Embryonic facial prominence (tissue), 1 donor: ENCODE data around the gene SULT1B1.

Experiments
- DNase-seq: peaks from one replicate; pipeline ENCODE4 v3.0.0-alpha.2; 2016; ENCODE audit errors: extremely low spot score

The SULT1B1 gene

DNA sequence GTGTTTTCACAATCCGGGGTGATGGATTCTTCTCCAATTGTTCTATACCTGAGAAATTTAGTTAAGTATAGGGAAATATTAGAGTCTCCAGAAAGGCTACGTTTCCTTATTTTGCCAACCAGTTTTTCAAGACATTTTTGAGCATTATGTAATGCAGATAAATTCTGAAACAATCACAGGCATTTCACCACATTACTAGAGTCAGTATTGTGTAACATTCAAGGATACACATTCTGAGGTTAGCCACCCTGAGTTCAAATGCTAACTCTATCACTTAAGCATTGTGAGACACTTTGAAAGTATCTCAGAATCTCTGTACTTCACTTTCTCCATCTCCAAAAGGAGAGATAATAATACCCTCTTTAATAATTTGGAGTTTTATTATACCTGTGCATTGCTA, 10.6 kb downstream of the SULT1B1 start:
- no peak for DNase-seq

DNA sequence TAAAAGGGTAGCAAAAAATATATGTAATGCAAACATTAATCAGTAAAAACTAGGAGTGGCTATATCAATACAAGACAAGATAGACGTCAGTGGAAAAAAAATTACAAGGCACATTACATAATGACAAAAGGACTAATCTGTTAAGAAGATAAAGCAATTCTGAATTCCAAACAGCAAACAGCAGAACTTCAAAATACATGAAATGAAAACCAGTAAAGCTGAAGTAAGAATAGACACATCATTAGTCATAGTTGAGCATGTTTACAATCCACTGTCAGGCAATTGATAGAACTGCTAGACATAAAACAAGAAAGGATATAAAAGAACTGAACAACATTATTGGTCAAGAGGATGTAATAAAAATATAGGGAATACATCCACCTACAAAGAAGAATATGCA, 12.2 kb downstream of the SULT1B1 start:
- DNase-seq, result no peak

DNA sequence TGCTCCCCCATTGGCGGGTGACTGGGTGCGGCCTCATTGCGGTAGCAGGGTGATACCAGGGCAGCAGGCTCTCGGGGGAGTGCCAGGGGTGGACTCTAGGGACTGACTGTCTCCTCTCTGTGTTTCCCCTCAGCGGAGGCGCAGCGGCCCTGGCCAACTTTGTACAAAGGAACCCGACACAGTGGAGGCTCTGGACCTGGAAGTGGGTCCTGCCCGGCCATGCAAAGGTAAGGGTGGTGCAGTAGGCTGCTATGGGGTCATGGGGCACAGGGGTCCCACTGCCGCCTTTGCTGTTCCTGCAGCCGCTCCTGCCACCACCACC, 16.3 kb downstream of the SULT1B1 start:
- DNase-seq, result no peak

GRCh38 chr4:69743476-69744156, 16.8 kb downstream of the SULT1B1 start:
- DNase-seq, result no peak

DNA sequence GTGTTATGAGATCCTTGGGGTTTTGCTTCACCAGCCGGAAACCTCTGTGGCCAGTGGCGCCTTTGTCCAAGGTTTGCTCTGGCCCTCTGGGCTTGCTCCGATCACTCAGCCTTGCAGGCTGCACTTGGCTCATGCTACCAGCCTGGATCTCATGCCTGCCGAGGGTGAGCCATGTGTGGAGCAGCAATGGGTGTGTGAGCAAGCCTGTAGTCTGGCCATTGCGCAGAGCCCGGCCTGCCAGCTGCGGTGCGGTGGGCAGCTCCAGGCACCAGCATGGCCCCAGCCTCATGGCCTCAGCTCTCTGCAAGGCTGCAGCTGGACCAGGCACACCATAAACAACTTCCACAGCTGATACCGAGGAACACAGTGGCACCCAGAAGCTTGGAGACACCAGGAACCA, 17.8 kb downstream of the SULT1B1 start:
- DNase-seq, result no peak

DNA sequence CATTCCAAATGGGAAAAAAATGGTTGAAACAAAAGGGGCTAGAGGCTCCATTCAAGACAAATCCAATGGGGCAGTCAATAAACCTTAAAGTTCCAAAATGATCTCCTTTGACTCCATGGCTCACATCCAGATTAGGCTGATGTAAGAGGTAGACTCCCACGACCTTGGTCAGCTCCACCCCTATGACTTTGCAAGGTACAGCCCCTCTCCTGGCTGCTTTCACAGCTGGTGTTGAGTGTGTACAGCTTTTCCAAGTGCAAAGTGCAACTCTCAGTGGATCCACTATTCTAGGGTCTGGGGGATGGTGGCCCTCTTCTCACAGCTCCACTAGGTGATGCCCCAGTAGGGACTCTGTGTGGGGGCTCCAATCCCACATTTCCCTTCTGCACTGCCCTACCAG, 21.5 kb downstream of the SULT1B1 start:
- no peak for DNase-seq

- DNase-seq, result no peak
Observed at GRCh38 chr4:69735119-69735518, 25.3 kb downstream of the SULT1B1 start.

- peak; percentile 40 for DNase-seq
Observed at GRCh38 chr4:69731847-69732246, 28.6 kb downstream of the SULT1B1 start.

DNA sequence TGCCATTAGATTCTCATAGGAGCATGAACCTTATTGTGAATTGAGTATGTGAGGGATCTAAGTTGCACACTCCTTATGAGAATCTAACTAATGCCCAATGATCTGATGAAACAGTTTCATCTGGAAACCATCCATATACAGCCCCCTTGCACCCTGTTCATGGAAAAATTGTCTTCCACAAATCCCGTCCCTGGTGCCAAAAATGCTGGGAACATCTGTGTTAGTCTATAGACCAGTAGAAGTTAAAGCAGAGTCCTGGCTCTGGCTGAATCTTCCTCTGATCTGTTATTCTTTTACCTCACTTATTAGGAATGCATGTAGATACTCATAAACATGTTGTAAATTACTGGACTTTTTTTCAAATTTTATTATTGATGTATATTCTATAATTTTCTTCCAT, 29.2 kb downstream of the SULT1B1 start:
- DNase-seq, result no peak

- DNase-seq, result no peak
Observed at GRCh38 chr4:69730002-69730401, 30.4 kb downstream of the SULT1B1 start.

GRCh38 chr4:69727926-69728325, 32.5 kb downstream of the SULT1B1 start:
- DNase-seq, result peak; percentile 62

DNA sequence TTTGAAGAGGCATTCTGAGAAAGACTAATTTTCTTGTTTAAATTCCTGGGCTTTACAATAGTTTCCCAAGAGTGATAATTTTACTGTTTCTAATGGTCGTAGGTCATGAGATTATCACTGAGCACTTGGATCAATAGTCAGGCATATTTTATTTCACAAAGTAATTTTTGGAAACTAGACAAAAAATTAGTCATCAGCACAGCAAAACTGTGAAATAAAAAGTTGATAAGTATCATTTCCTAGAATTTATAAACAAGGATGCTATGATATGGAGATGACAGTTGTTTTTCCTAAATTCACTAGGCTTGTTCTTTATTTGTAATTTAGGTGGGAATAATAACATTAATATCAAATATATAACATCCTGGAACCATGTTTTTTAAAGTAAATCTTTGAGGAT, 33.0 kb downstream of the SULT1B1 start:
- no peak for DNase-seq

DNA sequence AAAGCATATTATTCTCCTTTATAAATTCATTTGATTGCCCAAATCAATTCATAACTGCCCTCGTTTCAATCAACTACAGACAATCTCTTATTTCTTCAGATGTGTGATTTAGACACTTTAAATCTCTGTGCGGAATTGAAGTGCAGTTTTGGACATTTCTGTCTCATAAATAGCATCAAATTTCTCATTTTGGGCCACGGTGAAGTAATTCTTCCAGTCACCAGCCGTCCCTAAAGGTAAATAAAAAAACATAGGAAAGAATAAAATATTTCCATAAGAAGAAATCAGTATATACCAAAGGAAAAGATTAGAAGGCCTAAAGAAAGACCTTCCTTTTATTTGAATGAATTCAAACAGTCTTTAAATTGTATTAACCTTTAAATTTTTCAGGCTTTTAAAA, 33.4 kb downstream of the SULT1B1 start:
- no peak for DNase-seq

- DNase-seq, result no peak
Observed at GRCh38 chr4:69718396-69719271, 41.8 kb downstream of the SULT1B1 start.

DNA sequence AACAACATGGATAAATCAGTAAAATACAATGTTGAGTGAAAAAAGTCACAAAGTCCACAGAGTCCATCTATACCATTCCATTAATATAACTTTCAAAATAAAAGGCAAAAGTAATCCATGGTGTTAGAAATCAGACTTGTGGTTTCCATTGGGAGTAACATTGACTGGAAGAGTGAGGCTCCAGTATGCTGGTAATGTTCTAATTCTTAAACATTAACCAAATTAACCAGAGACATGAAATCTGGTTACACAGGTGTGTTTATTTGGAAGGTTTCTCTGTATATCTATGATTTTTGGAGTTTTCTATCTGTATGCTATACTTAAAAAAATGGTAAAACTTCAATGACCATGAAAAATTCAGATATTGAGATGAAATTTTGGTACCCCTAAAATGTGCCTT, 42.6 kb downstream of the SULT1B1 start:
- DNase-seq, result no peak

DNA sequence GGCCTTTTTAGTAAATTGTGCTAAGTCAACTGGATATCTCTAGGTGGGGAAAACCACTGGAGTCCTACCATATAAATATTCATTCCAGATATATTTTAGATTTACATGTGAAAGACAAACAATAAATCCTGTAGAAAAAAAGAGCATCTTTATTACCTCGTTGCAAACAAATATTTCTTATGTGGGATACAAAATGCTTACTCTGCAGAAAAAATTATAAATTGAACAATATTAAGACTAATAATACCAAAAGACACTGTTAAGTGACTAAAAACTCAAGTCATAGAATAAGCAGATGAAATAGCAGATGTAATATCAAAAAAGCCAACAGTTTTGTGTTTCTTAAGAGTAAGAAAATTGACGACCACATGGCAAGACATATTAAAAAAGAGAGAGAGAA, 43.8 kb downstream of the SULT1B1 start:
- DNase-seq, result no peak

- DNase-seq, result no peak
Observed at GRCh38 chr4:69714086-69714485, 46.3 kb downstream of the SULT1B1 start.

GRCh38 chr4:69713593-69713992, 46.8 kb downstream of the SULT1B1 start:
- DNase-seq, result no peak

DNA sequence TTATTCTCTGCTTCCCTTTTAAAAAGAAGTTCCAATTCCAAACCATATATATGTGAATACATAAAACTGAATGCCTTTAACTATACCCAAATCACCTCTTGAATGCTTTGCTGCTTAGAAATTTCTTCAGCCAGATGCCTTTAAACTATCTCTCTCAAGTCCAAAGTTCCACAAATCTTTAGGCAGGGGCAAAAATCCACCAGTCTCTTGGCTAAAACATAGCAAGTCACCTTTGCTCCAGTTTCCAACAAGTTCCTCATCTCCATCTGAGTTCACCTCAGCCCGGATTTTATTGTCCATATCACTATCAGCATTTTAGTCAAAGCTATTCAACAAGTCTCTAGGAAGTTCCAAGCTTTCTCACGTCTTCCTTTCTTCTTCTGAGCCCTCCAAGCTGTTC, 49.8 kb downstream of the SULT1B1 start:
- no peak for DNase-seq

DNA sequence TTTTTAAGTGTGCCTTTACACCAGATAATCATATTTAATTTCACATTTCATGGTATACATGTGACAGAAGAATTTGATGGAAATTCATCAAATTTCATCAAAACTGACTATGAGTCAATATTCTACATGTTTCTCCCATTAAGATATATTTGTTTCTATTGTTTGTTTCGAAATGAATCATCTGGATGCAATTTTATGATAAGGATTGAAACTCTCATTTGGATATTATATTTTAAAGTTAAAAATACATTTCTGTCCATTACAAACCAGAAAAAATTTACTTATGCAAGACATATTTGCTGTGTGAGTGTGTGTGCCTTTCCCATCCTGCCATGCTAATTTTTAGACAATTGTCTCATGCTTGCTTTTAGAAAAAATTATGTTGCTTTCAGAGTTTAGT, 52.2 kb downstream of the SULT1B1 start:
- no peak for DNase-seq

GRCh38 chr4:69707807-69708206, 52.6 kb downstream of the SULT1B1 start:
- DNase-seq, result no peak

- DNase-seq, result no peak
Observed at GRCh38 chr4:69702201-69702600, 58.2 kb downstream of the SULT1B1 start.

DNA sequence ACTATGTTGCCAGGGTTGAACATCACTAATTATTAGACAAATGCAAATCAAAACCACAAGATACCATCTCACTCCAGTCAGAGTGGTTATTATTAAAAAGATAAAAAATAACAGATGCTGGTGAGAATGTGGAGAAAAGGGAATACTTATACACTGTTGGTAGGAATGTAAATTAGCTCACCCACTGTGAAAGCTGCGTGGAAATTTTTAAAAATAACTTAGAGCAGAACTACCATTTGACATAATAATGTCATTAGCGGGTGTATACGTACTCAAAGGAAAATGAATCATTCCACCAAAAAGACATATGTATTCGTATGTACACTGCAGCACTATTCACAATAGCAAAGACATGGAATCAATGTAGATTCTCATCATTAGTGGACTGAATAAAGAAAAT, 58.7 kb downstream of the SULT1B1 start:
- DNase-seq, result no peak
